Measurements from ENCODE around the gene PARP8. TPM values are rescaled to one million over a fixed set of nuclear protein-coding genes. Genes with fewer than 3 reads are reported as not detected.

PARP8 gene
- total RNA-seq, 1 experiment from 2014 or later, result 0.07 TPM

DNA sequence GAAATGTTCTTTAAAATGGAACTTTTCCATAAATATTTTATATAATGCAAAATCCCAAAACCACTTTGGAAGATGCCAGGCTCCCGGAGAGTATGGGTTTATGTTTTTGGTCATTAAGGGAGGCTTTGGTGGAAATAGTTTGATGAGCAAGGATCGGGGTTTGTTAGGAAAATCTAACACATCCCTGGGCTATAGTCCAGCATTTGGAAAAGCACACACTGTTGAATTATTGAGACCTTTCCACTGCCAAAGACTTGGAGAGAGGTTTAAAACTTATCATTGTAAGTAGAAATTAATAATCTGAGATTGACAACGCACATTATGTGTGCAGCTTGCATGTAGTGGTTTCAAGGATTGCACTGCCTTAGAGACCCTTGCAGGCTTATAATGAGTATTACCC is 156.3 kb downstream of the PARP8 start:
- DNase-seq, result no peak
- no peaks in the 10 kb centered on the region for H3F3A ChIP-seq (ENCODE audit: low read length, unreplicated experiment)
- intact Hi-C loops (cut with micrococcal nuclease), result no loop called here
- H2AFZ ChIP-seq (ENCODE audit: low read length), result no peak overlapping the region
- no peaks in the 10 kb centered on the region for H3K36me3 ChIP-seq (ENCODE audit: low read depth, low read length)
- no peaks in the 10 kb centered on the region for H3K9me2 ChIP-seq (replicated peaks; ENCODE audit: low read length)
- no TSS peak for BruUV-seq (replicated peaks)
- POLR2A ChIA-PET (ENCODE audit: unreplicated experiment), result no interaction called here
- CTCF ChIA-PET, result no interaction called here
- H3K79me2 ChIP-seq (ENCODE audit: low read length), result no peaks in the 10 kb centered on the region
- no peak overlapping the region for H3K4me3 ChIP-seq (ENCODE audit: low read length)
- no peak overlapping the region for H3K9ac ChIP-seq (ENCODE audit: low read length)
- TF ChIP-seq, protein P1, sequence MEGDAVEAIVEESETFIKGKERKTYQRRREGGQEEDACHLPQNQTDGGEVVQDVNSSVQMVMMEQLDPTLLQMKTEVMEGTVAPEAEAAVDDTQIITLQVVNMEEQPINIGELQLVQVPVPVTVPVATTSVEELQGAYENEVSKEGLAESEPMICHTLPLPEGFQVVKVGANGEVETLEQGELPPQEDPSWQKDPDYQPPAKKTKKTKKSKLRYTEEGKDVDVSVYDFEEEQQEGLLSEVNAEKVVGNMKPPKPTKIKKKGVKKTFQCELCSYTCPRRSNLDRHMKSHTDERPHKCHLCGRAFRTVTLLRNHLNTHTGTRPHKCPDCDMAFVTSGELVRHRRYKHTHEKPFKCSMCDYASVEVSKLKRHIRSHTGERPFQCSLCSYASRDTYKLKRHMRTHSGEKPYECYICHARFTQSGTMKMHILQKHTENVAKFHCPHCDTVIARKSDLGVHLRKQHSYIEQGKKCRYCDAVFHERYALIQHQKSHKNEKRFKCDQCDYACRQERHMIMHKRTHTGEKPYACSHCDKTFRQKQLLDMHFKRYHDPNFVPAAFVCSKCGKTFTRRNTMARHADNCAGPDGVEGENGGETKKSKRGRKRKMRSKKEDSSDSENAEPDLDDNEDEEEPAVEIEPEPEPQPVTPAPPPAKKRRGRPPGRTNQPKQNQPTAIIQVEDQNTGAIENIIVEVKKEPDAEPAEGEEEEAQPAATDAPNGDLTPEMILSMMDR (conservative IDR thresholded peaks at IDR 0.05; ENCODE audit: low read depth, low read length), result no peak
- TF ChIP-seq EZH2phosphoT487 (IDR thresholded peaks at IDR 0.05; ENCODE audit: borderline replicate concordance, low read length) (no peak), EZH2 (IDR thresholded peaks at IDR 0.05; ENCODE audit: low read length, unreplicated experiment) (no peak)
- H3K4me2 ChIP-seq (ENCODE audit: low read length), result no peak overlapping the region
- no peaks in the 10 kb centered on the region for H3K9me3 ChIP-seq (ENCODE audit: low read length)
- no peak for ATAC-seq
- no peaks in the 10 kb centered on the region for H3K27me3 ChIP-seq (ENCODE audit: low read length)
- no peak overlapping the region for H3K27ac ChIP-seq (ENCODE audit: low read length)
- no peaks in the 10 kb centered on the region for H4K20me1 ChIP-seq (ENCODE audit: low read length)
- H3K4me1 ChIP-seq (ENCODE audit: insufficient read depth, low read length), result no peaks in the 10 kb centered on the region

DNA sequence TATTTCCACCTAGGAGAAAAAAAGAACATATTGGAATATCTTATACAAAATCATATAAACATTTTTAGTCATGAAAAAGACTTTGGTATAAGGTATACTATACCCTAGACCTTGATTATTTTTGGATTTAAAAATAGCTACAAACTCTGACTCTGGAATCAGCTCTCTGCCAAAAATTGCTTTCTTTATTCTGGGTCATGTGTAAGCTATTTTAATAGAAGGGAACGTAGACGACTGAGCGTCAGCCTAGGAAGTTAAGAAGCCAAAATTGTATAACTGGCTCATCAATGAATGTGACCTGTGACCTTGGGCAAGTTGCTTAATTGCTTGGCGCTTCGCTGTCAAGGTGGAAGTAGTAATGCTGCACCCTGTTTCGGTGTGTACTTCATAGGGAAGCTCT is 157.1 kb downstream of the PARP8 start:
- H4K20me1 ChIP-seq (ENCODE audit: low read length), result no peaks in the 10 kb centered on the region
- H3K27me3 ChIP-seq (ENCODE audit: low read length), result no peaks in the 10 kb centered on the region
- ChIA-PET CTCF (no interaction called here), POLR2A (ENCODE audit: unreplicated experiment) (no interaction called here)
- no peak overlapping the region for H3K4me3 ChIP-seq (ENCODE audit: low read length)
- TF ChIP-seq EZH2 (IDR thresholded peaks at IDR 0.05; ENCODE audit: low read length, unreplicated experiment), result no peak
- TF ChIP-seq EZH2phosphoT487 (IDR thresholded peaks at IDR 0.05; ENCODE audit: borderline replicate concordance, low read length), result no peak
- TF ChIP-seq, protein P1 (conservative IDR thresholded peaks at IDR 0.05; ENCODE audit: low read depth, low read length), result no peak
- intact Hi-C loops (cut with micrococcal nuclease), result no loop called here
- H3K36me3 ChIP-seq (ENCODE audit: low read depth, low read length), result no peaks in the 10 kb centered on the region
- H3K9me3 ChIP-seq (ENCODE audit: low read length), result no peaks in the 10 kb centered on the region
- H3K27ac ChIP-seq (ENCODE audit: low read length), result no peak overlapping the region
- ATAC-seq (no peak), DNase-seq (no peak)
- H3K79me2 ChIP-seq (ENCODE audit: low read length), result no peaks in the 10 kb centered on the region
- H2AFZ ChIP-seq (ENCODE audit: low read length), result no peak overlapping the region
- BruUV-seq (replicated peaks), result no TSS peak
- H3F3A ChIP-seq (ENCODE audit: low read length, unreplicated experiment), result no peaks in the 10 kb centered on the region
- H3K9me2 ChIP-seq (replicated peaks; ENCODE audit: low read length), result no peaks in the 10 kb centered on the region
- no peak overlapping the region for H3K9ac ChIP-seq (ENCODE audit: low read length)
- no peak overlapping the region for H3K4me2 ChIP-seq (ENCODE audit: low read length)
- no peaks in the 10 kb centered on the region for H3K4me1 ChIP-seq (ENCODE audit: insufficient read depth, low read length)

DNA sequence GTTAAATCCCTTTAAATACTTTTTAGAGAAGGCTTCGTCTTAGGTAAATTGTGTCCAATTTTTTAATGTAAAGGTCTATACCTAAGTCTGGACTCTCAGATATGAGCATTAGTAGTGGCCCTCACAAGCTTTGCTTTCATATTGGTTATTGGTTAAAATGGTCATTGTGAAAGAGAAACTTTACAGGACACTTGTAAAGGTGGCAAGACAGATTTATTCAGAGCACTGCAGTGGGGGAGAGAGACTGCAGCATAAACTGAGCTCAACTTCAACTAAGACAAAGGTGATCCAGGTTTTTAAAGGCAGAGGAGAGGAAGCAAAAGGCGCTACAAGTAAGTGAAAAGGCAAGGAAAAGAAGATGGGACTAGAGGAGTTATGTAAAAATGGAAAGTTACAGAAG is 157.7 kb downstream of the PARP8 start:
- Histone ChIP-seq H3F3A (ENCODE audit: low read length, unreplicated experiment) (no peaks in the 10 kb centered on the region), H4K20me1 (ENCODE audit: low read length) (no peaks in the 10 kb centered on the region), H3K4me2 (ENCODE audit: low read length) (no peak overlapping the region), H3K79me2 (ENCODE audit: low read length) (no peaks in the 10 kb centered on the region), H3K27me3 (ENCODE audit: low read length) (no peaks in the 10 kb centered on the region), H3K36me3 (ENCODE audit: low read depth, low read length) (no peaks in the 10 kb centered on the region), H3K27ac (ENCODE audit: low read length) (no peak overlapping the region), H3K4me3 (ENCODE audit: low read length) (no peak overlapping the region), H3K9me3 (ENCODE audit: low read length) (no peaks in the 10 kb centered on the region), H3K9ac (ENCODE audit: low read length) (no peak overlapping the region), H3K9me2 (replicated peaks; ENCODE audit: low read length) (no peaks in the 10 kb centered on the region), H3K4me1 (ENCODE audit: insufficient read depth, low read length) (no peaks in the 10 kb centered on the region), H2AFZ (ENCODE audit: low read length) (no peak overlapping the region)
- no TSS peak for BruUV-seq (replicated peaks)
- ATAC-seq (no peak), DNase-seq (no peak)
- CTCF ChIA-PET, result no interaction called here
- POLR2A ChIA-PET (ENCODE audit: unreplicated experiment), result no interaction called here
- TF ChIP-seq EZH2phosphoT487 (IDR thresholded peaks at IDR 0.05; ENCODE audit: borderline replicate concordance, low read length) (no peak), EZH2 (IDR thresholded peaks at IDR 0.05; ENCODE audit: low read length, unreplicated experiment) (no peak)
- TF ChIP-seq, protein P1 (conservative IDR thresholded peaks at IDR 0.05; ENCODE audit: low read depth, low read length), result no peak
- intact Hi-C loops (cut with micrococcal nuclease), result no loop called here

Data from PC-3 (cell line).